HG03354 (cell line): Measurements from ENCODE around the gene GRM8.

ENCODE experiments used
- ATAC-seq: cut with Tn5 transposase; IDR thresholded peaks from one replicate; pipeline ENCODE4 v1.9.1; 2021; ENCODE audit warnings: mild to moderate bottlenecking; ENCODE audit not compliant: unreplicated experiment, poor library complexity, severe bottlenecking

GRM8 gene

DNA sequence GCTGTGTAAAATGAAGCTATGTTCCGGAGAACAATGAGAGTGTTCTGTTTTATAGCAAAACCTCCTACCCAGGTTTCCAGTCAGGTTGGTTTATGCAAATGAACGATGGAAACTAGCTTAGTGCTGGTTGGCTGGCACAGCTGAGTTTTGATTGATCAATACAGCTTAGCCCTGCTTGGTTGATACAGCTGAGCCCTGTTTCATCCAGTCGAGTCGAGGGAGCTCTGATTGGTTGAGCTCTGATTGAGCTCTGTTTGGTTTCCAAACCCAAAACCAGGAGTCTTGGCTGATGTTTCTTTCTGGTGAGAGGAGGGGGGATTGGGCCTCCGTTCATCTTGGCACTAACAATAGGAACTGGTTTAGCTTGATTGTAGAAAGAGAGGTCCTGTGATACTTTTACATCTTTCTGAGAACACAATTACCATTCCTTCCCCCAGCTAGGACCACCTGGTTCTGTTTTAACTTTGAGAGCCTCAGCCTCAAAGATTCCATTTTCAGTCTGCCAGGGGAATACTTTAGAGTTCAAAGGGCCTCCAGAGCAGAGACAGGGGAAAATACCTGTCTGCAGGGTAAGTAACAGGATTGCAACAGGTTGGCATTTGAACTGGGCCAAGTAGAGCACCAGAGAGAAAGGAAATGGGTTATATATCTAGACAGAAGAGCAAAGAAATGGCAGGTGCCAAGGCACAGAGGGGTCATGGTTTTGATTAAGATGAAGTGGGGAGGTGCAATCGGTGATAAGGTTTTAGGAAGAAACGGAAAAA is 210.9 kb downstream of the GRM8 start:
- ATAC-seq: no peak

DNA sequence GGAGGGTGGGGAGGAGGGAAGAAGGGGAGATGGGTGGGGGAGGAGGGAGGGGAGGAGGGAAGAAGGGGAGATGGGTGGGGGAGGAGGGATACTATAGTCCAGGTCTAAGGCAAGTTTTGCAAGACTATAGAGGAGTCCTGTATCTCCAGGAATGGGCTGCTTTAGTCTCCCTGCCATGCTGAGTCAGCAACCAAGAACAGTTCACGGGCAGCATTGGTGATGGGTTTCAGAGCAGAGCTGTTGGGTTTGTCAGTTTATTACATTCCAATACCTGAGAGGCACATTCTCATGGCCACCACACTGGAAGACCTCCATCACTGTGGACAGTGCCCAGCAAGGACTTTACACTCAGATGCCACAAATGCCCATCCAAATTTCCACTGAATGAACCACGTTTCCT is 212.7 kb downstream of the GRM8 start:
- ATAC-seq: no peak

DNA sequence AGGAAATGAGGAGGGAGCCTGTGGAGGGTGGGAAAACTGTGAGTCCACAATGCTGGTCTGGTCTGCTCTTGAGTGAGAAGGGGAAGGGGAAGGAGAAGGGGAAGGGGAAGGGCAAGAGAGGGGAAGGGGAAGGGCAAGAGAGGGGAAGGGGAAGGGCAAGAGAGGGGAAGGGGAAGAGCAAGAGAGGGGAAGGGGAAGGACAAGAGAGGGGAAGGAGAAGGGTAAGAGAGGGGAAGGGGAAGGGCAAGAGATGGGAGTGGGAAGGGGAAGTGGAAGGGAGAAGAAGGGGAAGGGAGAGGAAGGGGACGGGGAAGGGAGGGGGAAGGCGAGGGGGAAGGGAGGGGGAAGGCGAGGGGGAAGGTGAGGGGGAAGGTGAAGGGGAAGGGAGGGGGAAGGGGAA is 213.2 kb downstream of the GRM8 start:
- no peak for ATAC-seq

DNA sequence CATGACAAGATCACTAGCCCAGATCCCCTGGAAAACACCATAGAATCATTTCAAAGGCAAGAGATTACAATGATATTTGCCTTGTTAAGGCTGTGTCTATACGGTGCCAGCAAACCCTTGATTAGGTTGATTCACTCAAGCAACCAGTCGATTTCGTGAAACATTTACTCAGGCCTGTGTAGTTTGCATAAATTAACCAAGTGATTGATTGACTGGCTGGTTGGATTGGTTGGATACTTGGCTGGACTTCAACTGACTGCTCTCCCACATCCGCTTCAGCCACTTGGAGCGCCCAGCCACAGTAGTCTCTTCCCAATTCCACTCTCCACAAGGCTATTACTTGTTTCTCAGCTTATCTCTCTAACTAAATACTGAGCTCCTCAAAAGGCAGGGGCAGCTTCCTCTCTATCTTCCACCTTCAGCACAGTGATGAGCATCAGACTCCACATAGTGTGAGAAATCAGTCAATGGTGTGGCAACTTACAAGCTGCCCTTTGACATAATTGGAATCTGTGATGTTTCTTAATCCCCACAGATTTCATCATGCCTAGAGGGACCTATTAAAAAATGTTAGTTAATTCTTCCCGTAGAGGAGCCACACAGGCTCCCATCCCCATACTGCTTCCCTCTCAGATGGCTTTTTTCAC is 217.4 kb downstream of the GRM8 start:
- no peak for ATAC-seq

DNA sequence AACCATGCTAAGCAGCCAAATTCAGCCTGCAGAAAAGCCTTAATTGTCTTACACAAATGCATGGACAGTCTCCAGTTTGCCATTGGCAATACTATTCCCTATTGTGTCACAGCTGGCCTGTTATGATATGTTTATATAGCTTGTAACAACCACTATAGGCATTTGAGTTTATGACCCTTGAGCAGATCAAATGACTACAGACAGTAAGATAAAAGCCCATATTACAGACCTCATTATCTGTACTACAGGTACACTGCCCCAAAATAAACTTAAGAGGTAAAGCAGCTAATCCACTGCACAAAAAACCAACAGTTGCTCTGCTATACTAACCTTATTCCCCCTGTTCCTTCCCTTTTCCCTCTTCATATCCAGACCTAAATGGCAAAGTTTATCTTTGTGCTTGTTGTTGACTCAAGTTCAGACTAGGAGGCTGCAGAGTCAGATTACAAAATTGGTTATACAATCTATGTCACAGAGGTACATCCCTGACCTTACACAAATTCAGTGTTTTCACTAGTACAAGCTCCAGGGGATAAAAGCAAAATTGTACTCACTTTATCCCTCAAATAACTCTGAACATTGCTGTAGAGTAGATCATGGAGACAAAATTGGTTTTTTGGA is 218.4 kb downstream of the GRM8 start:
- ATAC-seq: no peak

DNA sequence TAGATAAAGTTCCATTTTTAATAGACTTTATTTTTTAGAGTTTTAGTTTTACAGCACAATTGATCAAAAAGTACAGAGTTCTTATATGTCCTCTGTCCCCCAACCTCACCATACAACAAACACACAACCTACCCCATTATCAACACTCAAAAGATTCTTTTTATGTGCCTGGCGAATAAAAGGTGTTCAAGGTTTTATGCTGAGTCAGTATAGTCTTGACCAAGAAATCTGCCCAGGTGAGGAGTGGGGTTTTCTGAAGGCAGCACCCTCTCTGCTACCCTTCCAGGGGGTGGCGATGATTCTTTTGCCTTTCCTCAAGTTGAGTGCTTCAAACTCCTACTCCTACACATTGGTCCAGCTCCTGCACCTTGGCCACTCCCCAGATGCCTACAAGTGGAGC is 222.9 kb downstream of the GRM8 start:
- ATAC-seq: no peak

DNA sequence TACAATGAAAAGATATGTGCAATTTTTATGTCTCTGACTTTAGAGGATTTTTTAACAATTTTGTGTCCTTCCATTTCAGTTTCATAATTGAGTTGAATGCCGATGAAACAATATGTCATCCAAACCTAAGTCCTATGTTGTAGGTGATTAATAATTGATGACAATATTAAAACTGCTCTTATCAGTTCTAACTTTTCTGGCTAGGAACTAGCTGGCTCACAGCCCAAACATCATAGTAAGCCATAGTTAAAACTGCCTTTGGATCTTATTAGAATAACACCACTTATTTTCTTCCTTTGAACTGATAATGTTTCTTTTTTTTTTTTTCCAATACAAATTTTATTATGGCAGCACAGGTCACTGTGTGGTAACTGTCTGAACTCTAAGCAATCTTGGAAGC is 230.9 kb downstream of the GRM8 start:
- ATAC-seq: no peak

DNA sequence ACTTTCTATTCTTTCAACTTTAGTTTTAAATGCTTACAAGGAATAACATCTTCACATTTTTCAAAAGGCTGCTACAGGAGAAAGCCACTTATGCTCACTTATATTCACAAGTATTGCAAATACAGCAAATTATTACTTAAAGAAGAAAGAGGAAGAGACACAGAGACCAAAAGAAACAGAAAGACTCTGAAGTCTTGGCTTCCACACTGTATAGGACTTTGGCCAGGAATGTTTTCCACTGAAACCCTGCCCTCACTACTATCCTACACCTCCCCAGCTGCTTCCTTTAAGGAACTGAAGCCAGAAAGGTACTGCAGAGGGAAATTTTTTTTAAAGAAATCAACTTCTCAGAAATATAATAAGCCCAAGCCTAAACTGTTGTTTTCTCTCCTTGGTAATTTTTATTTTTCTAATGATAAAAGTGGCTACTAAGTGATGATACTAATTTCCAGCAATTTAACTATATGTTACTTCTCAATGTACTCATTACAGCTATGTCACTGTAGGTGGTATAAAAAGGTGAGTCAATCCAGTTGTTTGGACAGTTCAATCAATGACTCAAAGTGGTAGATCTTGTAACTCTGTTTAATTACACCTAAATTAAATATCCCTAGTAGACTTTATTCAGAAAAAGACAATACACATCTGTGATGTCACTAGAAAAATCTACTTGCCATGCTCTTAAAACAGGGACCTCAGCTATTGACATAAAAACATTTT is 231.6 kb downstream of the GRM8 start:
- no peak for ATAC-seq

DNA sequence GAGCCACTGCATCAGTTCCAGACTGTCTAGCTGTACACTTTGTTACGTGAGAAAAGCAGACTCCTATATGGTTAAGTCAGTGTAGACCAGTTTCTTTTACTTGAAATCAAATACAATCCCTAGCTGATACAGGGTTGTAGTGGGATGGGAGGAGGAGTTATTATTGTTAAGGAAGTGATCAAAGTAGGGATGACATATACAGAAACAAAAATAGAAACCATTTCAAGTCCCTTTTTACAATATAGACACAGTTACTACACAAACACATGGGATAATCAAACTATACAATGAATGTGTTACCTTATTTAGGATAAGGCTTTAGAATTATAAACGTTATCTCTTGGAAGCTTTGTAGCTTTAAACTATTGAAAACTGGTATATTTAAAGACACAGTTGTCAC is 233.9 kb downstream of the GRM8 start:
- ATAC-seq: no peak

DNA sequence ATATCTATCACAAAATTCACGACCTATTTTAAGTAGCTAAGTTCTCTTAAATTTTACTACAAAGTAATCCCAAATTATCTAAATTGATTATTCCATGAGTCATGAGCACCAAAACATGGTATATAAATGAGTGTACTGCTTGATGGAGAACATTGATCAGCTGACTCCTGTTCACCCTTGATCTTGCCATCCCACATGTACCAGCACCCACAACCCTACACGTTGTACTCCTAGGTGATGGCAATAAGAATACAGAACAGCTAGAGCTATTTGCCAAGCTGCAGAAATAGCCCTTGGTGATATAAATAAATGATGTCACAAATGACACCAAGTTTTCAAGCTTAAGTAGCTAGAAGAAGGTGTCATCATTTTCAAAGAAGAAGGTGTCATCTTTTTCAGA is 235.5 kb downstream of the GRM8 start:
- no peak for ATAC-seq

DNA sequence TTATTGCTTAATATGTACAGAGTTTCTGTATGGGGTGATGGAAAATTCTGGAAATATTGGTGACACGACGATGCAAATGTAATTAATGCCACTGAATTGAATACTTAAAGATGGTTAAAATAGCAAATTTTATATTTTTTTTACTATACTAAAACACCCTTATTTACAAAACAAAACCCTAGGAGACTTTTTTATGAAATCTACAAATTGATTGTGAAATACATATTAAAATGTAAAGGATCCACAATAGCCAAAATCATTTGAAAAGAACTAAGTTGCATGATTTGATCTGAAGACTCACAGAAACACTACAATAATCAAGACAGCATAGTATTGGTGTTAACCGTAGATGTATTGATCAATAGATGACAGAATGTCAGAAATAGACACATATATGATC is 252.0 kb downstream of the GRM8 start:
- no peak for ATAC-seq

DNA sequence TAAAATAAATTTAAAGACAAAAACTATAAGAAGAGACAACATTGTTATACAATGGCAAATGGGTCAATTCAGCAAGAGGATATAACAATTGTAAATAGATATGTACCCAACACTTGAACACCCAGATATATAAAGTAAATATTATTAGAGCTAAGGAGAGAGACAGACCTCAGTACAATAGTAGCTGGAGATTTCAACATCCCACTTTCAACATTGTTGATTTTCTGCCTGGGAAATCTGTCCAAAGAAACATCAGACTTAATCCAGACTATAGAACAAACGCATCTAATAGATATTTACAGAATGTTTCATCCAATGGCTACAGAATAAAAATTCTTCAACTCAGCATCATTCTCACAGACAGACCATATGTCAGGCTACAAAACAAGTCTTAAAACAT is 256.1 kb downstream of the GRM8 start:
- no peak for ATAC-seq

DNA sequence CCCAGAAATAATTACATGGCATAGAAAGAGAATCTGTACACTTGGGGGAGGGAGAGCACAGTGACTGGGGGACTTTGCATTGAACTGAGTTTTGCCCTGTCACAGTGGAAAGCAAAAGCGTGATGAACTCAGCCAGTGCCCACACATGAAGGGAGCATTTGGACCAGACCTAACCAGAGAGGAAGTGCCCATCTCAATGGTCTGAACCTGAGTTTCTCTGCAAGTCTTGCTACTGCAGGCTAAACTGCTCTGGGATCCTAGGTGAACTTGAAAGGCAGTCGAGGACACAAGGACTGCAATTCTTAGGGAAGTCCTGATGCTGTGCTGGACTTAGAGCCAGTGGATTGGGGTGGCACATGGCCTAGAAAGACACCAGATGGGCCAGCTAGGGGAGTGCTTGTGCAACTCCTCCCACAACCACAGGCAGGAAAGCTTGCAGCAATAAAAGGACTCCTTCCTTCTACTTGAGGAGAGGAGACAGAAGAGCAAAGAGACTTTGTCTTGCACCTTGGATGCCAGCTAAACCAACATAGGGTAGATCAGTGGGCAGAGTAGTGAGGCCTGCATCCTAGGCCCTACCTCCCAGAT is 259.0 kb downstream of the GRM8 start:
- no peak for ATAC-seq

DNA sequence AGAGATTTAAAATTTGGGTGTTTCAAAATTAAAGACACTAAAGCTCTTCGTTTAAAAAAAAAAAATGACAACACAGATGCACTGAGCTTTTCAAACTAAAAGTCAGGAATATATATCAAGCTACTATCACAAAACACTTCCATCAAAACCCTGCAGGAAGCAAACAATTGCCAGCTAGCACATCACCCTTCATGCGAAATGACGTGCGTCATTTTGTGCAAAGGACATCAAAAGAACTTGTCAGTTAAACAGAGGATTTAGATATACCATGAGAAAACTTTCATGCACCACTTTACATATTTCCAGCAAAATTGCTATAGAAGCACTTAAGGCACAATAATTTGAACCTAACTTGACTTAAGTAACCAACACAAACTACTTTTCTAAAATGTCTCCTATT is 264.7 kb downstream of the GRM8 start:
- no peak for ATAC-seq

DNA sequence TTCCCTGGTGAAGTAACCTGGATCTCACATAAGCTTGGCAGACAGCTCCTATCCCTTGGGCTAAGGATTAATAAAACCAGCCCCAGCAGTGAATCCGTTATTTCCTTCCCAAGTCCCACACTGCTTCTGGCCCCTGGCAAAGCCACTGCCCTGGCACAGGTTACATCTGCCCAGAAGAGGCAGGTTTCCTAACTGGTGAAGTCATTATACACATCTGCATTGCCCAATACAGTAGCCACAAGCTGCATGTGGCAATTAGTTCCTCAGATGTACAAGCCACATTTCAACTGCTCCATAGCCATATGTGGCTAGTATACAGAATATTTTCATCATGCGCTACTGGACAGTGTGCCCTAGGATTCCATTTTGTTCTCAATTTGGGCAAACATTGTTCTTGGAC is 273.0 kb downstream of the GRM8 start:
- ATAC-seq: no peak

DNA sequence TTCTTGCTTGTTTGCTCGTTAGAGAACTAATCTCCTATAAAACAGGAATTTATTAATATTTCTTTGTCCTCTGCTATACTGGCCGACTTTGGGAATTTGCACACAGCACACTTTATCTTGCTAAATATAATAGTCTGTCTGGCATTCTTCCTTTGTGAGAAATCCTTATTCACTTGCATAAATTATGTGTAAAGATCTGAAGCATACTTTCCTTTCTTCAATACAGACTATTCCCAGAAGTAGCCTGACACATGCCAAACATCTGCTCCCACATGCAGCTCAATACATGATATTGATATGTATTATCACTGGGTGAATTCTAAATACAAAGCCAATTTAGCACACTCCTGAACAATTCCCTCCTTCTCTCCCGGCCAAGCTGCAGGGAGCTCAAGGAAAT is 273.9 kb downstream of the GRM8 start:
- no peak for ATAC-seq

DNA sequence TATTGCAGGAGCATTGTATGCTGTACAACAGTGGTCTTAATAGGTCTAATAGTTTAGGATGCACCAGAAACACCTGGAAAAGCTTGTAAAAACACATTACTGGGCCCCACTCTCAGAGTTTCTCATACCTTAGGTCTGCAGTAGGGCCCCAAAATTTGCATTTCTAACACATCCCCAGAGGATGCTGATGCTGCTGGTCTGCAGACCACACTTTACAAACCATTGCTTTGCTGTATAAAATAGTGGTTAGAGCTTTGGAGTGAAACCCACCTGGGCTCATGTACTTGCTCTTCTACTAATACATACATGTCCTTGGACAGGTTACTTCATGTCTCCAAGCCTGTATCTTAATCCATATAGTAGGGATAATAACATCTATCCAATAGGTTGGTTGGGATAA is 279.7 kb downstream of the GRM8 start:
- ATAC-seq: peak; percentile 62

DNA sequence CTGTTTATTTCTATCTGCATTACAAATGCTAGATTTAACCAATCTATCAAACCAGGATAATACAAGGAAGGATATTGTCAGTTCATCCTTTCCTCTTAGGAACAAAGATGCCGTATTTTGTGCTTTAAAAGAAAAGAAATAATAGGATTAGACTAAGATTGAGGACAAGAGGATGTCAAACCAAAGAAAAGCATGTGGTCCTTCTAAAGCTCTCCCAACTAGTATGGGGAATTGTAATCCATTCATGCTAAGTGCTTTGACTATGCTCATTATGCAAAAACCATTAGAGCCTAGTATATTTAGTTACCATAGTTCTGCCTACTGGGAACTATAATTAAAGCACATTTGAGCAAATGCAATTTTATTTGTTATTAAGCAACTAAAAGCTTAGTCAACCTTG is 280.2 kb downstream of the GRM8 start:
- no peak for ATAC-seq

DNA sequence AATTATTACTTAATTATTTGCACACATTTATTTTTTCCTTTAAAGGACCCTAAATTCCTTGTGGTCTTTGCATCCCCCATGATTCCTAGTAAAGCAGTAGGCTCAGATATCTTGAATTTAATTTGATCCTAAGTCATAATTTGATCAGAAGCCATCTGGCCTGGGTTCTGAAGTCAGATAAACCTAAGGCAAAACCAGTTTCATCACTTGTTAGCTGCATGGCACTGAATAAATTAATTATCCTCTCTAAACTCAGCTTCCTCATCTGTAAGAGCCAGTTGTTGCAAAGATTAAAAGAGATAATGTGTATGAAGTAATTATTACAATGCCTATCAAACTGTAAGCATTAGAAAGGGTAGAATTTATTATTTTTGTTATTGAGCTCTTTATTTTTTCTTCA is 293.1 kb downstream of the GRM8 start:
- ATAC-seq: no peak

DNA sequence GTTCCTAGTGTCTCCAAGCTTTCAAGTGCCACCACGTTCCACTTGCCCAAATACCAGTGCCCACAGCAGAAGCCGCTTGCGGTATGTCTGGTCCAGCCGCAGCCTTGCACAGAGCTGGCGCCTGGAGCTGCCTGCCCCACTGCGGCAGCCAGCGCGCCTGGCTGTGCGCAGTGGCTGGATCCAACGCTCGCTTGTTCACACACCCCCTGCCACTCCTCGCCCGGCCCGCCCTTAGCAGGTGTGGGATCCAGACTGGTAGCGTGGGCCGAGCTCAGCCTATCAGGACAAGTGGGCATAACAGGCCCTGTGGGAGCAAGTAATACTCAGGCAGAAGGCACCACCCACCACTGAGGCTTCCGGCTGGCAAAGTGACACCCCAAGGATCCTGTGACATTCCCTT is 294.4 kb downstream of the GRM8 start:
- no peak for ATAC-seq
